ENCODE data around the gene PMM1.
"Not testable (repeated sequence)": the region's sequence is repeated elsewhere in the genome, so short reads cannot be mapped to it uniquely, and the experiment has no call there.

Gene PMM1

DNA sequence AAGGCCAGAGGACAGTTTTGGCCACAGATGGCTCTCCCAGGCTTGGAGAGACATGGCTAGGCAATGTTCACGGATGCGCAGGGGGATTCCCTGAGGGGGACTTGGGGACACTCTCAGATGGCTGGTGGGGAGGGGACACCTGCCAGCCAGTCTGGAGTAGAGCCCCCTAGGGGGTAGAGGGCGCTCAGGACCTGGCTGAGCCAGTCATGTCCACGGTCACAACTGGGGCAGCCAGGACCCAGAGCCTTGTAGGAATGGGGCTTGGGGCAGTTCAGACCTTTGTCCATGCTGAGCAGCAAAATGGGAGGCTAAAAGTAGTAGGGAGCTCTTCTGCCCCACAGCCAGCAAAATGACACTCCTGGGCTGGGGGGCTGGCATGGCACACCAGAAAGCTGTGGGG is 27.2 kb downstream of the PMM1 start:
- no peak for DNase-seq

GRCh38 chr22:41561788-41562187 is 27.9 kb downstream of the PMM1 start:
- no peak for DNase-seq

DNA sequence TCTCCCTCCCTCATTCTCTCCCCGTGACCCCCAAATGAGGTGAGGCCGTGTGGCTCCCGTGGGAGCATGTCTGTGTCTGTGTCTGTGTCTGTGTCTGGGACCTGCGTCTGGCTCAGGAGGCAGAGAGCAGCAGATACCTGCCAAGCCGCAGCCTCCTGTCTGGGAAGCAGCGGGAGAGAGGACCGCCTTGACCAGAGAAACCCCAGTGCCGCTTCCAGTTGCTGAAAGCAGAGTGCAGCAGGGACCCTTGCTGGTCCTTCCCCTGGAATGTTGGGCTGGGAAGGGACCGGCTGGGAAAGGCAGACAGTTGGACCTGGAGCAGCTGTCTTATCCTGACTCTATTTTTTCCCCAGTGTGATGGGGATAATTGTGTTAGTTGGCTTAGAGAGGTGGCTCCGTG is 28.3 kb downstream of the PMM1 start:
- no peak for DNase-seq

- DNase-seq, result no peak
Observed at GRCh38 chr22:41560095-41560471, 29.6 kb downstream of the PMM1 start.

- not testable (repeated sequence) for DNase-seq
Observed at GRCh38 chr22:41558241-41558630, 31.4 kb downstream of the PMM1 start.

DNA sequence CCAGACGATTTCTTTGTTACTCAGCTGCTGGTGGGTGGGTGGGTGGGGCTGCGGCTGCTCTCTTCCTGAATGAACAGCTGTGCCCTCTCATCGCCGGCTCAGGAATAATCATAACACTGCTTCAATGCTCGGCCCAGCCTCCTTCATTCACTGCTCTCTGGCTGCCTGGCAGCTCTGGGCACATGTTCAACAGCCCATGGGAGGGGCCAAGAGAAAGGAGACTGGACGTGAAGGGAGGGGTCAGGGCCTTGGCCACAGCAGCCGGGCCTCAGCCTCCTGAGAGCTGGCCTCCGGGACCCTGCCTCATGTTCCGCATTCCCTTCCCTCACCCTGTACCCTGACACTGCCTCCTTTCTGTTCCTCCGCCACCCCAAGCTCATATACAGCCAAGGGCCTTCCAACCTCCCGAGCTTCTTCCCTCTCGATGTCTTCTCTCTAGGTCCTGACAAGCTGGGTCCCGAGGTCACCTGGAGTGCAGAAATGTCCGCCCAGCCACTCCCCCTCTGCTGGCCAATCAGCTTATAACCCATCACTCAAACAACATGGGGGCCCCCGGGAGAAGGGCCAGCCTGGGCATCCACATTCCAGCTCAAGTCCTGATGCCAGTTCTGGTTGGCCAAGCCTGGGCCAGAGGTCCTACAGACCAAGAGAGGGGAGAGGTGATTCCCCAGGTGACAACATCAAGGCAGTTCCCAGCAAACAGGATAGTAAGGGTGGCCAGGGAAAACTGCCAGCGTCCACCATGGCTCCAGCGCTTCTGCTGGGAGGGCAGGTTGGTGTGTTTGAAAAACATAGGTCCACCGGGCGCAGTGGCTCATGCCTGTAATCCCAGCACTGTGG is 32.0 kb downstream of the PMM1 start:
- DNase-seq, result no peak

DNA sequence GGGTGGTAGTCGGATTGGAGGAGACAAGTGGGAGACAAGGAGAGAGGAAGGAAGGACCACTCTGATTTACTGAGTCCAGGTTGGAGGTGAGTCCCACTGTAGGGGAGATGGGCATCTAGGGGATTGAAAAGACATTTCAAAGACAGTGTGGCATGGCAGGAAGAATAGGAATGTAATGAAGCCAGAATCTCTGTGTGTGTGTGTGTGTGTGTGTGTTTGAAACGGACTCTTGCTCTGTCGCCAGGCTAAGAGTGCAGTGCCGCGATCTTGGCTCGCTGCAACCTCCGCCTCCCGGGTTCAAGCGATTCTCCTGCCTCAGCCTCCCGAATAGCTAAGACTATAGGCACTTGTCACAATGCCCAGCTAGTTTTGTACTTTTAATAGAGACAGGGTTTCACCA is 33.1 kb downstream of the PMM1 start:
- DNase-seq, result no peak

- no peak for DNase-seq
Observed at GRCh38 chr22:41555325-41555982, 34.2 kb downstream of the PMM1 start.

DNA sequence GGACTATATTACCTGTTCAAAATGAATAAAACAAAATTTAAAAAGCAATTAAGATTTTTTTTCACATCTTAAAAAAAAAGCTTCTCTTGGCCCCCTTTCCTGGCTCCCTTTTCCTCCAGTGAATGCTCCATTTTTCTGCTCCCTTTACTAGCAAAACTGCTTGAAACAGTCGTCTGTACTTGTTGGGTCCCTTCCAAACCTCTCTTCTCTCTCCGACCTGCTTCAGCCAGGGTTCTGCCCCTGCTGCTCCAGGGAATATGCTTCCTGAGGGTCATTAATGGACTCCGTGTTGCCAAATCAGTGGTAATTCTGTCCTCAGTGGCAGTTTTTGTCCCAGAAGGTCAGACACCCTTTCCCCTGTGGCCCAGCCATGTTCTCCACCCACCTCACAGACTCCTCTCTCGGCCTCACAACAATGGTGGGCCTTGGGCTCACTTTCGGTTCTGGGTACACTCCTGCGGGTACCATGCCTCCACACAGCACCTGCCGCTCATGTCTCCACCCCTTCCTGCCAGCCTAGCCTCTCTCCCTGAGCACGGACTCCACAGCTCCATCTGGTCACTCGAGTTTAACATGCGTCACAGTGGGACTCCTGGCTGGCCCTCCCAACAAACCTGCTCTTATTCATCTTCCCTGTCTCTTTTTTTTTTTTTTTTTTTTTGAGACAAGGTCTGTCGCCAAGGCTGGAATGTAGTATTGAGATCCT is 37.6 kb downstream of the PMM1 start:
- no peak for DNase-seq

GRCh38 chr22:41550952-41551491 is 38.6 kb downstream of the PMM1 start:
- DNase-seq, result no peak

GRCh38 chr22:41548830-41549211 is 40.8 kb downstream of the PMM1 start:
- DNase-seq, result no peak

- no peak for DNase-seq
Observed at GRCh38 chr22:41544671-41545476, 44.8 kb downstream of the PMM1 start.

DNA sequence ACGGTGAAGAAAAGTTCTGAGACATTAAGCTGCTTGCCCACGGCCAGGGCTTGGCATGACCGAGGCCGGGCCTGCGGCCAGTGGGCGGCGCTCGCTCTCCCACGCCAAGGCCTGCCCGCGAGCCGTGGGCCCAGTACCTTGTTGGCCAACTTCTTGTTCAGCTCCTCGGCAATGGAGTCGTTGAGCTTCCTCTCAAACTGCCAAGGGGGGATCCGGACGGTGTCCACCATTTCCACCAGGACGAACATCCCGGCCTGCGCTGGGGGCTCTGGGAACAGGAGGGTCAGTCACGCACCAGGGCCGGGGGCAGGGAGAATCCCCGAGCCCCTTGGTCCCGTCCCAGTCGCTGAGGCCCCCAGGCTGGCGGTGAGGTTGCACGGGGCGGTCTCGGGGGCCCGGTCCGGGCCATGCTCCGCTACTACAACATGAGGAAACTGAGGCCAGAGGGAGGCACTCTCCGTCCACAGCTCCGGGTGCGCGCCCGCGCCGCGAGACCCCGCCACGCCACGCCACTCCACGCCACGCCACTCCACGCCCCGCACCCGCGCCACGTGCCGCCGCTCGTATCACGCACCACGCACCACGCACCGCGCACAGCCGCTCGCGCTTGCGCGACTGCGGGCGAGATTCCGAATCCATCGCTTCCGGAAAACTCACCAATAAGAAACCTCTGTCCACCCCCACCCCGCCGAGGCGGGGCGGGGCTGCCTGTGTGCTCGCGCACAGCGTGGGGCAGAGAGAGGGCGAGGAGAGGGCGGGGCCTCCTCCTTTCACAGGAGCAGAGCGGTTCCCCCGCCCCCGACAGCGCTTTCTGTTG is 45.6 kb downstream of the PMM1 start, which contains the start of gene POLR3H:
Gene POLR3H, minus strand, starts transcription at position 617 of the 817 bp plus-strand sequence. Its CDS starts 369 bp downstream, at position 248.
- DNase-seq, result no peak

DNA sequence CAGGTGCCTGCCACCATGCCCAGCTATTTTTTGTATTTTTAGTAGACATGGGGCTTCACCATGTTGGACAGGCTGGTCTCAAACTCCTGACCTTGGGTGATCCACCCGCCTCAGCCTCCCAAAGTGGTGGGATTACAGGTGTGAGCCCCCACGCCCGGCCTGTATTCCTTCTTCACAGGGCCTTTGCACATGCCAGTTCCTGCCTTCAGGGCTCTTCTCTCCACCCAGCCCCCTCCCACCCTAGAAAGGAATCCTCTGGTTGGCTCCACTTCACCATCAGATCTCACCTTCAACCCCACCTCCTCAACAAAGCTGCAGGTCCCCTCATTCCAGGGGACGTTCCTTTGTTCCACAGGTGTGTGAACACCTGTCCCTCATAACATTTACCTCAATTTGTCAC is 47.4 kb downstream of the PMM1 start:
- no peak for DNase-seq

DNA sequence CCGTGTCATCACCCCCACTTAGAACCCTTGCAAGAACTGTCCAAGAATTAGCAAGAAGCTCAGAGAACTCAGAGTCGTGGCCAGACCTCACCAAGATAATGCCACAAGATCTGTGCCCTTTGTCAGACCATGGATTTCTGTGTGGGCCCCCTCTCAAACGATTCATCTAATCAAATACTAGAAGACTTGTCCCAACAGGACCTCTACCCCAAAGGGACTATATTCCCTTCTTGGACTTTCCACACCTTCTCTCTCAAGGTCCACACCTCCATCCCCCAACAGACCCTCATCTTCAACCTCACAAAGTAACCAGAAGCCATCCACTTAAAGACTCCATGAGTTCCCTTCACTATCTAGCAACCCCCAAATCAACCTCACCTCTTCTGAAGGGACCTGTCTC is 48.2 kb downstream of the PMM1 start:
- no peak for DNase-seq

DNA sequence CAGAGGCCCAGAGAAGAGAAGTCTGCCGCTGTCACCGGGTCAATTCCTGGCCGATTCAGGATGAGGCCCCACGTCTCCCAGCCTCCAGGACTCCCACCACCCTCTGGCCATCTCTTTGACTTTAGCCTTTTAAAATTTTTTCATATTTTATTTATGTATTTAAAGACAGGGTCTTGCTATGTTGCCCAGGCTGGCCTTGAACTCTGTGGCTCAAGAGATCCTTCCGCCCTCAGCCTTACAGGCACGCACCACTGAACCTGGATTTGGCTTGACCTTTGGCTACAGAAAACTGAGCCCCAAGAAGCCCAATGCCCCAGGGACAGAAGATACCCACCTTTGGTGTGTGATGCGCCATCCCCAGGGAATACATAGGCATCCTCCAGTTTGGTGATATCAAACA is 49.3 kb downstream of the PMM1 start:
- no peak for DNase-seq

DNA sequence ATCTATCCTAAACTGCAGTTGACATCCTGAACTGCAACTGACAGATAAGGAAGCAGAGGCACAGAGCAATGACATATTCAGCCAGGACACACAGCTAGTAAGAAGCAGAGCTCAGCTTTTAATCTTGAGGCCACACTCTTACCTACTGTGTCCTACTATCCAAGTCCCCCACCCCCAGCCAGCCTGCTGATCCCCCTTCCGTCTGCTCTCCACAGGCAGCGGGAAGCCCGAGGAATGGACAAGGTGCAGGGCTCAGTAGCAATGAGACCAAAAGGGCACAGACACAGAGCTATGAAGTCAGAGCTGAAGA is 49.7 kb downstream of the PMM1 start:
- DNase-seq, result no peak

DNA sequence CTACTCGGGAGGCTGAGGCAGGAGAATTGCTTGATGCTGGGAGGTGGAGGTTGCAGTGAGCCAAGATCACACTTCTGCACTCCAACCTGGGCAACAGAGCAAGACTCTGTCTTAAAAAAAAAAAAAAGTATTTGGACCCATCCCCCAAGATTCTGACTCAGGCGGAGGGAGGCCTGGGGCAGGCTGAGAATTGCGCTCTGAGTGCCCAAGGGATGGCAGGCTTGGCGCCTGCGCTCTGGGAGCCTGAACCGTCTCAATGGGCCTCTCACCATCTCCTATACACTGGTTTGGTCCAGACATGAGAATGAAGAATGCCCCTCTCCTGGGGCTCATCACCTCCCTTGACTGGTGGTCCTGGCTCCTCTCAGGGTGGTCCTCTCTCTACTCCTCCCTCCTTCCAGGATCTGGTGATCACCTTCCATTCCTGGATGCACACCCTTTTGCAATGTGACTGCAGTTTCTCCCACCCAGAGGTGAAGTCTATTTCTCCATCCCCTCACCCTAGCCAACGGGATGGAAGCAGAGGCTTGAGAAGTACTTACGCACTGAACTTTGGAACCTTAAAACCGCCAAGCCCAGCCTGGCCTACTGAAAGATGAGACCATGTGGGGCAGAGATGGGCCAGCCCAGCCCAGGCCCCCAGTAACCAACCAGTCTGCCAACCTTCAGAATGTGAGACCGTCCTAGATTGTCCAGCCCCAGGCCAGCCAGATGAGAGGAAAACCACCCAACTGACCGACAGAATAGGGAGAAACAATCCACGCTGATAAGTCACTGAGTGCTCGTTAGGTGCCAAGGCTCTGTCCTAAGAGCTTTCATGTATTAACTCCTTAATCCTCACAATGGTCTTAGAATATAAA is 50.3 kb downstream of the PMM1 start:
- DNase-seq, result no peak

GRCh38 chr22:41538583-41538982 is 51.1 kb downstream of the PMM1 start:
- DNase-seq, result no peak

- DNase-seq, result no peak
Observed at GRCh38 chr22:41537203-41537602, 52.4 kb downstream of the PMM1 start.

DNA sequence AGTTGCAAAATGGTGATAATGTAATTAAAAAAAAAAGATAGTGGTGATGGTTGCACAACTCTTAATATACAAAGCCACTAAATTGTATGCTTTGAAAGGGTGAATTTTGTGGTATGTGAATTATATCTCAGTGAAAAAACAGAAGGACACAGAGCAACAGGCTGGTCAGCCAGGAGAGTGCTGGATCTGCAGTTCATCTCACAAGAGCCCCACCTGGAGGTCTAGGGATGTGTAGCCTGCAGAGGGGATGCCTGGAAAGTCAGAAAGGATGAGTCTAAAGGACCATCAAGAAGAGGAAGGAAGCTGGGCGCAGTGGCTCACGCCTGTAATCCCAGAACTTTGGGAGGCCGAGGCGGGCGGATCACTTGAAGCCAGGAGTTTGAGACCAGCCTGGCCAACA is 54.4 kb downstream of the PMM1 start:
- no peak for DNase-seq

Measured in cortex of kidney (tissue), 1 donor.